NCI-H2029 (cell line): ENCODE data around the gene WNT8B.
A peak's percentile ranks its signal among the peaks of the same experiment; 100 is the strongest.

Experiments
- DNase-seq: peaks from one replicate; lab custom pipeline; 2025; lab: John Stamatoyannopoulos, UW

Gene WNT8B

GRCh38 chr10:100519311-100520051, 56.7 kb downstream of the WNT8B start, which contains the start of gene SEC31B:
Gene SEC31B (minus strand): TSS chr10:100519861. CDS start chr10:100516952, 2,909 bp downstream.
- no peak for DNase-seq

GRCh38 chr10:100520811-100521210, 58.0 kb downstream of the WNT8B start:
- no peak for DNase-seq

- DNase-seq: no peak
Measured at GRCh38 chr10:100522107-100522801, 59.4 kb downstream of the WNT8B start.

- no peak for DNase-seq
Measured at GRCh38 chr10:100522945-100523344, 60.1 kb downstream of the WNT8B start.

GRCh38 chr10:100524206-100524605, 61.4 kb downstream of the WNT8B start:
- DNase-seq: no peak

GRCh38 chr10:100524638-100525037, 61.8 kb downstream of the WNT8B start:
- no peak for DNase-seq

GRCh38 chr10:100528123-100528886, 65.5 kb downstream of the WNT8B start:
- no peak for DNase-seq

- no peak for DNase-seq
Measured at GRCh38 chr10:100528921-100529474, 66.2 kb downstream of the WNT8B start.

- peak; percentile 31 for DNase-seq
Measured at GRCh38 chr10:100529475-100530298, 66.9 kb downstream of the WNT8B start, which contains the start of gene NDUFB8. Gene NDUFB8 (minus strand): TSS chr10:100529871. CDS start chr10:100529851, 20 bp downstream.

- DNase-seq: no peak
Measured at GRCh38 chr10:100531761-100532160, 69.0 kb downstream of the WNT8B start.
